GM12878 (cell line): ENCODE measurements around the gene UBASH3B. TPM values are rescaled to one million over a fixed set of nuclear protein-coding genes. Genes with fewer than 3 reads are reported as not detected.

Experiments used
- ATAC-seq: fragments of 200-7000 bp; cut with Tn5 transposase; 3 replicates; pipeline ENCODE4 v1.9.1; 2020; ENCODE audit warnings: mild to moderate bottlenecking, moderate library complexity
- BruUV-seq: library from RNA; stranded (reverse); fragments of 400-500 nt; replicated peaks from 2 replicates; lab custom pipeline; 2021; lab: Mats Ljungman, UMichigan
- CTCF ChIA-PET: fragments of 300-600 bp; sonication (Branson Sonifier 250); formaldehyde crosslinking; extraction: SDS; loops from one replicate; lab custom pipeline; 2021; ENCODE audit warnings: inconsistent platforms; lab: Yijun Ruan, JAX
- POLR2A ChIA-PET: fragments of 350-600 bp; formaldehyde crosslinking; extraction: SDS; loops from one replicate; lab custom pipeline; 2021; ENCODE audit warnings: inconsistent platforms; lab: Charles Lee
- RAD21 ChIA-PET: fragments of 300-600 bp; sonication (Branson Sonifier 250); formaldehyde crosslinking; loops from one replicate; lab custom pipeline; 2023; ENCODE audit warnings: antibody characterized with exemption; ENCODE audit not compliant: unreplicated experiment; lab: Charles Lee
- SMC1A ChIA-PET: fragments of 300-600 bp; sonication (Branson Sonifier 250); formaldehyde crosslinking; loops from one replicate; lab custom pipeline; 2023; ENCODE audit not compliant: unreplicated experiment, uncharacterized antibody; lab: Charles Lee
- DNase-seq: peaks from one replicate; pipeline ENCODE4 v3.0.0-alpha.2; 2011; ENCODE audit warnings: low read depth, low spot score
- FAIRE-seq: peaks from 3 replicates; lab custom pipeline; 2011; peaks lifted over from hg19 to GRCh38; lab: Jason Lieb, UNC
- H2AFZ ChIP-seq: 2 replicates; pipeline ENCODE4 v1.6.0; 2011; ENCODE audit warnings: low read depth, low read length, control low read depth; ENCODE audit not compliant: control insufficient read depth
- H3K27ac ChIP-seq: 2 replicates; pipeline ENCODE4 v1.5.1; 2011; ENCODE audit warnings: control low read depth; ENCODE audit not compliant: control insufficient read depth, insufficient read depth
- H3K27me3 ChIP-seq, 2 experiments: replicated peaks in 1 of 2; 2 replicates each; pipeline versions ENCODE4 v1.6.0 to v1.6.1; 2011; ENCODE audit warnings: low read length in 1 of 2; ENCODE audit not compliant: control insufficient read depth in 2 of 2, insufficient read depth in 2 of 2
- H3K36me3 ChIP-seq, 2 experiments: 2 replicates each; pipeline ENCODE4 v1.5.1; 2011; ENCODE audit warnings: low read length in 1 of 2; ENCODE audit not compliant: control insufficient read depth in 2 of 2, insufficient read depth in 2 of 2
- H3K4me1 ChIP-seq: 2 replicates; pipeline ENCODE4 v1.6.1; 2011; ENCODE audit warnings: mild to moderate bottlenecking, low read length, moderate library complexity, mixed read lengths; ENCODE audit not compliant: control insufficient read depth, insufficient read depth
- H3K4me2 ChIP-seq: 2 replicates; pipeline ENCODE4 v1.6.0; 2011; ENCODE audit warnings: control low read depth; ENCODE audit not compliant: control insufficient read depth, insufficient read depth
- H3K4me3 ChIP-seq: fragments of 200-600 bp; sonication (generic); 2 replicates; pipeline ENCODE4 v1.5.1; 2016
- H3K79me2 ChIP-seq: 2 replicates; pipeline ENCODE4 v1.6.0; 2011; ENCODE audit warnings: low read length; ENCODE audit not compliant: control insufficient read depth, insufficient read depth
- H3K9ac ChIP-seq: 2 replicates; pipeline ENCODE4 v1.8.0; 2011; ENCODE audit warnings: low read length, control low read depth, mixed read lengths; ENCODE audit not compliant: control insufficient read depth, insufficient read depth
- H3K9me3 ChIP-seq: replicated peaks from 3 replicates; pipeline ENCODE4 v1.5.1; 2011; ENCODE audit warnings: mild to moderate bottlenecking, low read length; ENCODE audit not compliant: control insufficient read depth, insufficient read depth
- H4K20me1 ChIP-seq: 2 replicates; pipeline ENCODE4 v1.6.0; 2011; ENCODE audit not compliant: control insufficient read depth, insufficient read depth
- BCLAF1 ChIP-seq: fragments of 450-650 bp; IDR thresholded peaks from 2 replicates; pipeline ENCODE4 v1.6.1; 2017; ENCODE audit warnings: antibody characterized with exemption, mild to moderate bottlenecking, moderate library complexity
- CHD2 ChIP-seq: IDR thresholded peaks from 2 replicates; pipeline ENCODE4 v1.6.1; 2011; ENCODE audit warnings: low read depth, low read length, improper control_type of control experiment, borderline replicate concordance
- CHD4 ChIP-seq: fragments of 200-600 bp; sonication (generic); IDR thresholded peaks from 2 replicates; pipeline ENCODE4 v1.6.1; 2016; ENCODE audit warnings: mild to moderate bottlenecking
- ETV6 ChIP-seq, 2 experiments: fragments of 450-650 bp in 1 of 2; IDR thresholded peaks in 1 of 2; conservative IDR thresholded peaks in 1 of 2; 2 replicates each; pipeline ENCODE4 v1.6.1; 2014; ENCODE audit warnings: antibody characterized with exemption in 1 of 2, borderline replicate concordance in 1 of 2, low read depth in 1 of 2, mild to moderate bottlenecking in 1 of 2, moderate library complexity in 1 of 2
- HDAC2 ChIP-seq: fragments of 200-600 bp; sonication (generic); IDR thresholded peaks from 2 replicates; pipeline ENCODE4 v1.6.1; 2017
- MYB ChIP-seq: fragments of 150-350 bp; IDR thresholded peaks from 2 replicates; pipeline ENCODE4 v1.6.1; 2014; ENCODE audit warnings: mild to moderate bottlenecking, low read depth, low read length, borderline replicate concordance
- RAD51 ChIP-seq: fragments of 450-650 bp; IDR thresholded peaks from 2 replicates; pipeline ENCODE4 v1.6.1; 2016; ENCODE audit warnings: moderate library complexity, mild to moderate bottlenecking, inconsistent platforms
- SPI1 ChIP-seq: IDR thresholded peaks from 2 replicates; pipeline ENCODE4 v1.6.1; 2011; ENCODE audit warnings: low read depth, mild to moderate bottlenecking, low read length, moderate library complexity, borderline replicate concordance; ENCODE audit not compliant: insufficient read depth
- in situ Hi-C: fragments of 300-500 bp; cut with MboI; formaldehyde crosslinking; loops from 9 replicates; pipeline ENCODE4 v1.14.3; 2018; ENCODE audit warnings: mixed read lengths
- intact Hi-C: fragments of 100-400 bp; cut with micrococcal nuclease; formaldehyde crosslinking; loops from one replicate; pipeline ENCODE4 v1.14.2; 2022; ENCODE audit not compliant: unreplicated experiment
- polyA plus RNA-seq, 11 experiments: library from polyadenylated mRNA; depleted of rRNA in 4 of 11; unstranded in 6 of 11; stranded (reverse) in 5 of 11; fragments of >200 nt; fragmentation: Nextera tagmentation in 4 of 11; fragmentation: Illumina TruSeq in 1 of 11; extraction: Ambion mirVana in 4 of 11; extraction: Trizol in 1 of 11; gene quantifications; 1 replicate in 1 of 11; 2 replicates in 10 of 11; pipeline versions ENCODE4 v1.2.1 to v1.2.3, GENCODE V29; 2011 to 2016; ENCODE audit warnings: inconsistent platforms in 2 of 11, missing spikeins in 2 of 11, low read depth in 1 of 11
- total RNA-seq, 4 experiments: library from RNA; depleted of rRNA in 3 of 4; stranded (reverse); fragments of >200 nt in 3 of 4; fragmentation: Illumina TruSeq in 1 of 4; extraction: Trizol in 1 of 4; gene quantifications; 2 replicates each; pipeline versions ENCODE4 v1.2.1 to v1.2.3, GENCODE V29; 2013 to 2021
- TF ChIP-seq, protein P1 (sequence below): fragments of 450-650 bp; IDR thresholded peaks from 2 replicates; pipeline ENCODE4 v1.6.1; 2017; ENCODE audit warnings: mild to moderate bottlenecking
- TF ChIP-seq, protein P2 (sequence below): fragments of 450-650 bp; IDR thresholded peaks from 2 replicates; pipeline ENCODE4 v1.6.1; 2018; ENCODE audit warnings: mild to moderate bottlenecking, low read depth, moderate library complexity; ENCODE audit not compliant: partially characterized antibody

Gene UBASH3B
- total and polyA plus RNA-seq, 10 of the 15 experiments (the other 5 are each of a cell fraction or from before 2014, with no cell fraction given): 0.18 to 3.3 (median 0.57) TPM

DNA sequence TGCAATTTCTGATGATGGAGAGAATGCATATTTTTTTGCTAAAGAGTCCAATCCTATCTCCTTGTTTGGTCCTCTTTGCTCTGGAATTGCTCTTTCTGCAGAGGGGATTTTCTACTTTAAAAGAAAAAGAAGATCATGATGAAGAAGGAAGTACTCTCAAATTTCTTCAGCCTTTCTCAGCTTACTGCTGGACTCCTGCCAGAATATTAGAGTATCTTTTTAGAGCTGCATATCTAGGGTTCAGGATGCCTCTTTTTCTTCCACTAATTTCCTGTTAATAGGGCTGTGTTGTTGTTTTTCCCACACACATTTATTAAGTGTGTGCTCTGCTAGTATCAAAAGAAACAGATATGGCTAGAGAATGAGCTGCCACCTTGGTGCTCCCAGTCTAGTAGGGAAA lies 18.2 kb downstream of the UBASH3B start:
- DNase-seq (no peak), FAIRE-seq (no peak), ATAC-seq (no peak)
- POLR2A ChIA-PET: interaction anchor here (1.3 kb wide), 1 partner anchor 10 kb away, joined by 3 read pairs; no protein-coding TSS in a partner anchor
- Histone ChIP-seq H3K79me2 (no peaks in the 10 kb centered on the region), H3K27me3 (peaks cover 0 to 2% of the 10 kb centered on the region in 2 experiments; a peak in 3 of 4 replicates), H3K9me3 (no peaks in the 10 kb centered on the region; the same call in 2 of the 3 replicates), H2AFZ (no peak overlapping the region), H3K4me3 (no peak overlapping the region), H3K9ac (no peak overlapping the region), H3K36me3 (no peaks in the 10 kb centered on the region), H3K4me1 (peaks cover 4% of the 10 kb centered on the region), H4K20me1 (no peaks in the 10 kb centered on the region), H3K27ac (no peak overlapping the region), H3K4me2 (no peak overlapping the region)
- TF ChIP-seq, protein P1, sequence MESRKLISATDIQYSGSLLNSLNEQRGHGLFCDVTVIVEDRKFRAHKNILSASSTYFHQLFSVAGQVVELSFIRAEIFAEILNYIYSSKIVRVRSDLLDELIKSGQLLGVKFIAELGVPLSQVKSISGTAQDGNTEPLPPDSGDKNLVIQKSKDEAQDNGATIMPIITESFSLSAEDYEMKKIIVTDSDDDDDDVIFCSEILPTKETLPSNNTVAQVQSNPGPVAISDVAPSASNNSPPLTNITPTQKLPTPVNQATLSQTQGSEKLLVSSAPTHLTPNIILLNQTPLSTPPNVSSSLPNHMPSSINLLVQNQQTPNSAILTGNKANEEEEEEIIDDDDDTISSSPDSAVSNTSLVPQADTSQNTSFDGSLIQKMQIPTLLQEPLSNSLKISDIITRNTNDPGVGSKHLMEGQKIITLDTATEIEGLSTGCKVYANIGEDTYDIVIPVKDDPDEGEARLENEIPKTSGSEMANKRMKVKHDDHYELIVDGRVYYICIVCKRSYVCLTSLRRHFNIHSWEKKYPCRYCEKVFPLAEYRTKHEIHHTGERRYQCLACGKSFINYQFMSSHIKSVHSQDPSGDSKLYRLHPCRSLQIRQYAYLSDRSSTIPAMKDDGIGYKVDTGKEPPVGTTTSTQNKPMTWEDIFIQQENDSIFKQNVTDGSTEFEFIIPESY: no peak
- TF ChIP-seq ETV6 (conservative IDR thresholded peaks at IDR 0.05 in 1 of 2, IDR thresholded peaks at IDR 0.05 in 1 of 2; ENCODE audit: borderline replicate concordance in 1 of 2, low read depth in 1 of 2) (no peak), SPI1 (no peak), MYB (no peak), HDAC2 (no peak), CHD2 (no peak), BCLAF1 (no peak), RAD51 (no peak), CHD4 (no peak)
- TF ChIP-seq, protein P2, sequence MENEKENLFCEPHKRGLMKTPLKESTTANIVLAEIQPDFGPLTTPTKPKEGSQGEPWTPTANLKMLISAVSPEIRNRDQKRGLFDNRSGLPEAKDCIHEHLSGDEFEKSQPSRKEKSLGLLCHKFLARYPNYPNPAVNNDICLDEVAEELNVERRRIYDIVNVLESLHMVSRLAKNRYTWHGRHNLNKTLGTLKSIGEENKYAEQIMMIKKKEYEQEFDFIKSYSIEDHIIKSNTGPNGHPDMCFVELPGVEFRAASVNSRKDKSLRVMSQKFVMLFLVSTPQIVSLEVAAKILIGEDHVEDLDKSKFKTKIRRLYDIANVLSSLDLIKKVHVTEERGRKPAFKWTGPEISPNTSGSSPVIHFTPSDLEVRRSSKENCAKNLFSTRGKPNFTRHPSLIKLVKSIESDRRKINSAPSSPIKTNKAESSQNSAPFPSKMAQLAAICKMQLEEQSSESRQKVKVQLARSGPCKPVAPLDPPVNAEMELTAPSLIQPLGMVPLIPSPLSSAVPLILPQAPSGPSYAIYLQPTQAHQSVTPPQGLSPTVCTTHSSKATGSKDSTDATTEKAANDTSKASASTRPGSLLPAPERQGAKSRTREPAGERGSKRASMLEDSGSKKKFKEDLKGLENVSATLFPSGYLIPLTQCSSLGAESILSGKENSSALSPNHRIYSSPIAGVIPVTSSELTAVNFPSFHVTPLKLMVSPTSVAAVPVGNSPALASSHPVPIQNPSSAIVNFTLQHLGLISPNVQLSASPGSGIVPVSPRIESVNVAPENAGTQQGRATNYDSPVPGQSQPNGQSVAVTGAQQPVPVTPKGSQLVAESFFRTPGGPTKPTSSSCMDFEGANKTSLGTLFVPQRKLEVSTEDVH: no peak
- SMC1A ChIA-PET: no interaction called here
- intact Hi-C loops: no loop called here
- RAD21 ChIA-PET: no interaction called here
- BruUV-seq: no TSS peak
- in situ Hi-C loops: no loop called here
- CTCF ChIA-PET: no interaction called here
